Left lung (tissue), 8 donors: ENCODE data around the gene DHPS. TPM values are rescaled to one million over a fixed set of nuclear protein-coding genes. Genes with fewer than 3 reads are reported as not detected.

Experiments used
- polyA plus RNA-seq, 6 donors: library from polyadenylated mRNA; unstranded; fragments of 120-200 nt; gene quantifications; one replicate each; pipeline ENCODE4 v1.2.1, GENCODE V29; 2013; ENCODE audit not compliant: insufficient read length in 6 of 6
- total RNA-seq, 2 donors: library from RNA; stranded (reverse); fragmentation: NEBNext Ultra II Directional; extraction: Animal tissue kit (Norgen Biotek cat#: 25700); gene quantifications; one replicate each; pipeline ENCODE4 v1.2.1, GENCODE V29; 2021
- donor health status: DM: no; HTN: yes; CAD: no.
- donor health status: DM: no; HTN: no; CAD: no.

Gene DHPS
- total and polyA plus RNA-seq, 8 donors, result 63.8 to 96.9 (median 82.8) TPM

Other genes starting within 250 kb of the DHPS start
- 1 to 10 TPM; 4.3 to 4.7 TPM for gene ZNF443, start 240.9 kb downstream of the DHPS start, total RNA-seq
- 10 to 100 TPM; 14.6 to 25.4 (median 19.7) TPM for gene ZNF443, start 240.9 kb downstream of the DHPS start, polyA plus RNA-seq
- gene ZNF709, start 197.1 kb downstream of the DHPS start, total RNA-seq, result 1 to 10 TPM; 1.8 to 2.0 TPM
- gene ZNF709, start 197.1 kb downstream of the DHPS start, polyA plus RNA-seq, result 10 to 100 TPM in 1 of 6 donors, 1 to 10 TPM in 5; 6.9 to 10.4 (median 8.7) TPM
- 10 to 100 TPM in 1 of 2 donors, 1 to 10 TPM in 1; 9.9 to 12.5 TPM for gene ZNF564, start 130.4 kb downstream of the DHPS start, total RNA-seq
- gene ZNF564, start 130.4 kb downstream of the DHPS start, polyA plus RNA-seq, result 10 to 100 TPM in 3 of 6 donors, 1 to 10 TPM in 3; 7.4 to 12.6 (median 10.3) TPM
- 10 to 100 TPM in 1 of 2 donors, 1 to 10 TPM in 1; 9.2 to 11.7 TPM for gene ZNF490, start 71.1 kb downstream of the DHPS start, total RNA-seq
- gene ZNF490, start 71.1 kb downstream of the DHPS start, polyA plus RNA-seq, result 1 to 10 TPM; 5.1 to 6.0 (median 5.4) TPM
- 10 to 100 TPM; 18.0 to 23.3 TPM for gene ZNF791, start 71.0 kb downstream of the DHPS start, total RNA-seq
- gene ZNF791, start 71.0 kb downstream of the DHPS start, polyA plus RNA-seq, result 10 to 100 TPM; 20.6 to 23.8 (median 21.9) TPM
- 100 to 1,000 TPM; 164 to 176 TPM for gene MAN2B1, start 15.1 kb downstream of the DHPS start, total RNA-seq
- 10 to 100 TPM; 31.7 to 42.8 (median 38.1) TPM for gene MAN2B1, start 15.1 kb downstream of the DHPS start, polyA plus RNA-seq
- gene WDR83, start 15.1 kb downstream of the DHPS start, total RNA-seq, result 10 to 100 TPM in 1 of 2 donors, 1 to 10 TPM in 1; 9.0 to 10.8 TPM
- gene WDR83, start 15.1 kb downstream of the DHPS start, polyA plus RNA-seq, result 10 to 100 TPM; 21.7 to 27.1 (median 23.2) TPM
- gene GNG14, start 6.1 kb upstream of the DHPS start, total RNA-seq, result not detected
- gene GNG14, start 6.1 kb upstream of the DHPS start, polyA plus RNA-seq, result under 1 TPM in 2 of 6 donors, not detected in 4; 0.55 to 0.73 TPM
- gene FBXW9, start 14.8 kb upstream of the DHPS start, total RNA-seq, result 1 to 10 TPM; 6.0 to 6.9 TPM
- gene FBXW9, start 14.8 kb upstream of the DHPS start, polyA plus RNA-seq, result 10 to 100 TPM in 5 of 6 donors, 1 to 10 TPM in 1; 9.0 to 13.1 (median 10.9) TPM
- gene TNPO2, start 42.1 kb upstream of the DHPS start, total RNA-seq, result 10 to 100 TPM; 54.8 to 64.3 TPM
- 10 to 100 TPM; 76.5 to 92.6 (median 80.3) TPM for gene TNPO2, start 42.1 kb upstream of the DHPS start, polyA plus RNA-seq
- gene TRIR, start 52.8 kb upstream of the DHPS start, total RNA-seq, result 100 to 1,000 TPM; 115 to 128 TPM
- gene TRIR, start 52.8 kb upstream of the DHPS start, polyA plus RNA-seq, result 100 to 1,000 TPM; 130 to 183 (median 151) TPM
- gene GET3, start 55.6 kb upstream of the DHPS start, total RNA-seq, result 10 to 100 TPM; 70.4 to 71.2 TPM
- gene GET3, start 55.6 kb upstream of the DHPS start, polyA plus RNA-seq, result 10 to 100 TPM; 51.4 to 66.2 (median 56.2) TPM
- not detected for gene BEST2, start 69.9 kb upstream of the DHPS start, total RNA-seq
- gene BEST2, start 69.9 kb upstream of the DHPS start, polyA plus RNA-seq, result under 1 TPM in 4 of 6 donors, not detected in 2; 0.08 to 0.17 (median 0.12) TPM
- 10 to 100 TPM; 57.7 to 57.9 TPM for gene HOOK2, start 93.7 kb upstream of the DHPS start, total RNA-seq
- 10 to 100 TPM; 59.8 to 91.2 (median 78.8) TPM for gene HOOK2, start 93.7 kb upstream of the DHPS start, polyA plus RNA-seq
- 100 to 1,000 TPM; 131 to 135 TPM for gene JUNB, start 109.6 kb upstream of the DHPS start, total RNA-seq
- gene JUNB, start 109.6 kb upstream of the DHPS start, polyA plus RNA-seq, result 100 to 1,000 TPM in 1 of 6 donors, 10 to 100 TPM in 5; 11.7 to 278 (median 53.7) TPM
- gene PRDX2, start 119.9 kb upstream of the DHPS start, total RNA-seq, result 100 to 1,000 TPM; 186 to 217 TPM
- gene PRDX2, start 119.9 kb upstream of the DHPS start, polyA plus RNA-seq, result 100 to 1,000 TPM; 219 to 267 (median 249) TPM
- gene THSD8, start 120.2 kb upstream of the DHPS start, total RNA-seq, result 1 to 10 TPM; 6.6 to 9.0 TPM
- 10 to 100 TPM in 1 of 6 donors, 1 to 10 TPM in 5; 2.2 to 11.6 (median 4.9) TPM for gene THSD8, start 120.2 kb upstream of the DHPS start, polyA plus RNA-seq
- gene RNASEH2A, start 124.7 kb upstream of the DHPS start, total RNA-seq, result 10 to 100 TPM; 10.9 to 16.6 TPM
- gene RNASEH2A, start 124.7 kb upstream of the DHPS start, polyA plus RNA-seq, result 10 to 100 TPM; 29.1 to 47.4 (median 34.3) TPM
- gene RTBDN, start 152.7 kb upstream of the DHPS start, total RNA-seq, result not detected
- under 1 TPM in 3 of 6 donors, not detected in 3; 0.17 to 0.21 (median 0.20) TPM for gene RTBDN, start 152.7 kb upstream of the DHPS start, polyA plus RNA-seq
- under 1 TPM; 0.15 to 0.29 TPM for gene MAST1, start 156.6 kb upstream of the DHPS start, total RNA-seq
- 1 to 10 TPM; 1.2 to 2.4 (median 1.6) TPM for gene MAST1, start 156.6 kb upstream of the DHPS start, polyA plus RNA-seq
- gene DNASE2, start 199.6 kb upstream of the DHPS start, total RNA-seq, result 10 to 100 TPM; 64.8 to 72.8 TPM
- gene DNASE2, start 199.6 kb upstream of the DHPS start, polyA plus RNA-seq, result 10 to 100 TPM; 18.7 to 22.2 (median 20.6) TPM
- under 1 TPM in 1 of 2 donors, not detected in 1; 0.50 TPM for gene KLF1, start 205.3 kb upstream of the DHPS start, total RNA-seq
- 1 to 10 TPM in 1 of 6 donors, under 1 TPM in 5; 0.35 to 1.2 (median 0.67) TPM for gene KLF1, start 205.3 kb upstream of the DHPS start, polyA plus RNA-seq
- 10 to 100 TPM; 23.6 to 26.7 TPM for gene GCDH, start 209.3 kb upstream of the DHPS start, total RNA-seq
- 10 to 100 TPM; 25.6 to 29.2 (median 27.3) TPM for gene GCDH, start 209.3 kb upstream of the DHPS start, polyA plus RNA-seq
- gene SYCE2, start 237.4 kb upstream of the DHPS start, total RNA-seq, result under 1 TPM in 1 of 2 donors, not detected in 1; 0.41 TPM
- 1 to 10 TPM; 2.3 to 4.1 (median 3.5) TPM for gene SYCE2, start 237.4 kb upstream of the DHPS start, polyA plus RNA-seq